NT2/D1 (cell line): ENCODE data around the gene EIF2A.

Experiments used
- DNase-seq: peaks from one replicate; pipeline ENCODE4 v3.0.0-alpha.2; 2011; ENCODE audit warnings: low read depth, low spot score
- H3K27me3 ChIP-seq: 2 replicates; pipeline ENCODE4 v1.6.0; 2011; ENCODE audit warnings: mild to moderate bottlenecking; ENCODE audit not compliant: insufficient read length, insufficient read depth
- H3K36me3 ChIP-seq: 2 replicates; pipeline ENCODE4 v1.6.1; 2011; ENCODE audit warnings: mild to moderate bottlenecking, low read length, mixed read lengths; ENCODE audit not compliant: insufficient read depth, insufficient read length
- H3K4me1 ChIP-seq: 2 replicates; pipeline ENCODE4 v1.5.1; 2011; ENCODE audit not compliant: insufficient read depth, insufficient read length
- H3K4me3 ChIP-seq: 2 replicates; pipeline ENCODE4 v1.5.1; 2011; ENCODE audit warnings: low read depth; ENCODE audit not compliant: insufficient read length
- H3K9ac ChIP-seq: 2 replicates; pipeline ENCODE4 v1.6.0; 2011; ENCODE audit warnings: low read depth; ENCODE audit not compliant: insufficient read length
- H3K9me3 ChIP-seq: 2 replicates; pipeline ENCODE4 v1.5.1; 2011; ENCODE audit warnings: mild to moderate bottlenecking, low read length; ENCODE audit not compliant: insufficient read depth
- SUZ12 ChIP-seq: IDR thresholded peaks from 2 replicates; pipeline ENCODE4 v1.6.1; 2011; ENCODE audit not compliant: insufficient read length, insufficient read depth; ENCODE audit errors: extremely low read depth
- YY1 ChIP-seq: IDR thresholded peaks from 2 replicates; pipeline ENCODE4 v1.6.1; 2011; ENCODE audit not compliant: insufficient read length, insufficient read depth
- ZNF274 ChIP-seq: IDR thresholded peaks from 2 replicates; pipeline ENCODE4 v1.6.1; 2011; ENCODE audit warnings: mild to moderate bottlenecking, low read depth, low read length

EIF2A gene

DNA sequence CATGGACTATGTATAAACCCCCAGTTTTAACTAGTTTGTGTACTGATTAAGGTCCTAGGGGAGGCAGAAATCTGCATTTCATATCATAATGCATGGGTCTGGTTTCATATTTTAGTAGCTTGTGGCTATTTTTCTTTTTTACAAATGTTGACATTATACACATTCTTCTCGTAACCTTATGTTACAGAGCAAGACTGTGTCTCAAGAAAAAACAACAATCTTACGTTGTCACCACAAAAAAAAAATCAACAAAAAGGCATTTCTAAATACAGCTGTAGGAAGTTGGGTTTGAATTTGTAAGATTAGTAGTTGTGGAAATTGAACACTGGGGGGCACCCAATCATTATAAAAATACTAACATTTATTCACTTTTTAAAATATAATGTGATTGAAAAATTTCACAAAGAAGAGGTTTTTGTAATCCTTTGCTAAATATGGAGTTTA is 18.2 kb upstream of the EIF2A start:
- no peak for DNase-seq
- Histone ChIP-seq H3K4me1 (no peaks in the 10 kb centered on the region), H3K9me3 (no peaks in the 10 kb centered on the region), H3K27me3 (no peaks in the 10 kb centered on the region), H3K36me3 (no peaks in the 10 kb centered on the region), H3K4me3 (no peak overlapping the region), H3K9ac (no peak overlapping the region)
- no peak for TF ChIP-seq SUZ12
- TF ChIP-seq ZNF274, result no peak
- no peak for TF ChIP-seq YY1

DNA sequence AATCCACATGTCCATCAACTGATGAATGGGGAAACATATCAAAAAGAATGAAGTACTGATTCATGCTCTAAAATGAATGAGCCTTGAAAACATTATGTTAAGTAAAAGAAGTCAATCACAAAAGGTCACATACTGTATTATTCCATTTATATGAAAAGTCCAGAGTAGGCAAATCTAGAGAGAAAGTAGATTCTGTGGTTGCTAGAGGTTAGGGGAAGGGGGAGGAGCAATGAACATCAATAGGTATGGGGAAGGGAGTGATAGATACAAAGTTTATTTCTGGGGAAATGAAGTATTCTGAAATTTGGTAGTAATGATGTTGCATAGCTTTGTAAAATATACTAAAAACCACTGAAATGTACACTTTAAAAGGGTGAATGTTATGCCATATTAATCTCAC is 14.8 kb upstream of the EIF2A start:
- Histone ChIP-seq H3K9ac (no peak overlapping the region), H3K9me3 (no peaks in the 10 kb centered on the region), H3K36me3 (no peaks in the 10 kb centered on the region), H3K27me3 (no peaks in the 10 kb centered on the region), H3K4me1 (no peaks in the 10 kb centered on the region), H3K4me3 (no peak overlapping the region)
- no peak for TF ChIP-seq ZNF274
- no peak for TF ChIP-seq SUZ12
- TF ChIP-seq YY1, result no peak
- no peak for DNase-seq

DNA sequence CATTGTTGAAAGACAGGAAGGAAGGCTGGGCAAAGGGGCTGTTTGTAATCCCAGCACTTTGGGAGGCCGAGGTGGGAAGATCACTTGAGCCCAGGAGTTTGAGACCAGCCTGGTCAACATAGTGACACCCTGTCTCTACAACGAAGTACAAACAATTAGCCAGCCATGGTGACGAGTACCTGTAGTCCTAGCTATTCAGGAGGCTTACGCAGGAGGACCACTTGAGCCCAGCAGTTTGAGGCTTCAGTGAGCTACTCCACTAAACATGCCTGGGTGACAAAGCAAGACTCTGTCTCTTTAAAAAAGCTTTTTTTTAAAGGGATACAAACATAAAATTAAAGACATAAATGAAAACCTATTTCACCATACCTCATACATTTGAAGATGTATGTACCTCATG is 11.4 kb upstream of the EIF2A start:
- Histone ChIP-seq H3K9me3 (no peaks in the 10 kb centered on the region), H3K27me3 (no peaks in the 10 kb centered on the region), H3K36me3 (no peaks in the 10 kb centered on the region), H3K4me1 (no peaks in the 10 kb centered on the region), H3K4me3 (no peak overlapping the region), H3K9ac (no peak overlapping the region)
- DNase-seq, result no peak
- TF ChIP-seq YY1, result no peak
- no peak for TF ChIP-seq ZNF274
- no peak for TF ChIP-seq SUZ12

DNA sequence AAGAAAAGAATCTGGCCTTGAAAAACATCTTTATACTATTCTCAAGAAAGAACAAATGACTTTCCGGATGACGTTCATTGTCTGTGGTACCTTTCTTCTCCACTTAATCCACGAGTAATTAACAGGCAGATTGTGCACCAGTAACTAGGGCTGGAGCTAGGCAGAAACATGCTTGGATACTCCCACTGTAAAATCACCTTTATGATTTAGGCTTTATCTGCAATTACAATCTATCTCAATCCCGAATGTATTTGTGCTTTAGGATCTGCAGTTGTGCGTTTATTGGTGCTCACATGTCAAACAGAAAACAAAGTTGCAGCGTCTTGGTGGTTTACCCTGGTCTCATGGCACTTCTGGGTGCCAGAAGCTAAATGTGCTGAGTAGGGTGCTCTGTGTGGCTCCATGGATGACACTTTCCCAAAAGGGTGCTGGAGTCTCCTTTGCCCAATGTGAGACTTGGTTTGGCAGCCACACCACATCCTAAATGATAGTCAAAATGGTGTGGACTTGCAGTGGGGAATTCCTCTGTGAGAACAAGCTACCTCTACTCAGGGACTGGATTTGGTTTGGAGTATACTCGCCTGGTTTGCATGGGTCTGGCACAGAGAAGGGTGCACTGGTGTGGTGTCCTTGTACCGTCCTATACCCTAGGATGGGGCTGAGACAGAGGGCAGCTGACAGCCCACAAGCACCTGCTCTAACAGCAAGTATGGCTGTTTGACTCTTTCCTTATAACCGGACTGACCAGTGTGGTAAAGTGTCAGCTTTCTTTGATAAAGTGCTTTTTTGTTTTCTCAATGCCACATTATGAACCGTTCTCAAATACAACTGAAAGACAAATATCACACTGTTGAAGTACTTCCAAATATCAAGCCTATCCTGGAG is 8.0 kb upstream of the EIF2A start:
- H3K4me3 ChIP-seq, result no peak overlapping the region
- no peak for DNase-seq
- H3K36me3 ChIP-seq, result peaks cover 23% of the 10 kb centered on the region
- no peaks in the 10 kb centered on the region for H3K9me3 ChIP-seq
- H3K4me1 ChIP-seq, result no peaks in the 10 kb centered on the region
- H3K9ac ChIP-seq, result no peak overlapping the region
- no peak for TF ChIP-seq SUZ12
- TF ChIP-seq YY1, result no peak
- no peak for TF ChIP-seq ZNF274
- no peaks in the 10 kb centered on the region for H3K27me3 ChIP-seq

DNA sequence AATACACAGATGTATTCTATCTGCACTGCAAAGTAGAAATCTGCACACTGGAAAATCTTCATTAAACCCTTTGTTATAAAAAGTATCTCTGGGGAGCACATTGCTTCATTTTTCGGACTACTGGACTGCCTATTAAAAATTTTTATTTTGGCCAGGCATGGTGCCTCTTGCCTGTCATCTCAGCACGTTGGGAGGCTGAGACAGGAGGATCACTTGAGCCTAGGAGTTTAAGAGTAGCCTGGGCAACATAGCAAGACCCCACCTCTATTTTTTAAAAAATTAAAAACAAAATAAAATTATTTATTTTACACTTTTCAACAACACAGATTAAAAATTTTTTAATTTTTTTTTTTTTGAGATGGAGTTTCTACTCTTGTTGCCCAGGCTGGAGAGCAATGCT is 6.3 kb upstream of the EIF2A start:
- H3K4me1 ChIP-seq, result no peaks in the 10 kb centered on the region
- H3K4me3 ChIP-seq, result no peak overlapping the region
- peaks cover 37% of the 10 kb centered on the region for H3K36me3 ChIP-seq
- H3K9me3 ChIP-seq, result no peaks in the 10 kb centered on the region
- TF ChIP-seq SUZ12 (no peak), YY1 (no peak), ZNF274 (no peak)
- no peak for DNase-seq
- H3K27me3 ChIP-seq, result no peaks in the 10 kb centered on the region
- H3K9ac ChIP-seq, result no peak overlapping the region

DNA sequence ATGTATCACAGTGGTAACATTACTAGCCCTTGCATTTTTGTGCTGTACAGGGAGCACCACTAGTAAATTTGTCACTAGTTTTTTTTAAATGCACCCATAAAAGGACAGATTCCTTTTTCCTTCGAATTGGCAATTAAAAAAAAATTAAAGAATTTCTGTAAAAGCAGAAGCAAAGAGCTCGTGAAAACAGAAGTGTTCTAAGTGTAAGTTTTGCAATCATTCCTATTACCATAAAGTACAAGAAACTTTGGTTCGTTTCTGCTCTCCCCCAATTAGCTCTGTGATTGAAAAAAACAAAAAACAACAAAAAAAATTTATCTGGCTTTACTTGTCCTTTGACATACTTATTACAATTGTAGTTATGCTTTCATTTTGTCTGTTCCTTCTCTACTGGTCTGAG is 5.6 kb upstream of the EIF2A start:
- no peaks in the 10 kb centered on the region for H3K4me1 ChIP-seq
- H3K27me3 ChIP-seq, result no peaks in the 10 kb centered on the region
- H3K9me3 ChIP-seq, result no peaks in the 10 kb centered on the region
- TF ChIP-seq SUZ12, result no peak
- TF ChIP-seq YY1, result no peak
- TF ChIP-seq ZNF274, result no peak
- peaks cover 39% of the 10 kb centered on the region for H3K36me3 ChIP-seq
- no peak for DNase-seq
- H3K9ac ChIP-seq, result no peak overlapping the region
- no peak overlapping the region for H3K4me3 ChIP-seq

DNA sequence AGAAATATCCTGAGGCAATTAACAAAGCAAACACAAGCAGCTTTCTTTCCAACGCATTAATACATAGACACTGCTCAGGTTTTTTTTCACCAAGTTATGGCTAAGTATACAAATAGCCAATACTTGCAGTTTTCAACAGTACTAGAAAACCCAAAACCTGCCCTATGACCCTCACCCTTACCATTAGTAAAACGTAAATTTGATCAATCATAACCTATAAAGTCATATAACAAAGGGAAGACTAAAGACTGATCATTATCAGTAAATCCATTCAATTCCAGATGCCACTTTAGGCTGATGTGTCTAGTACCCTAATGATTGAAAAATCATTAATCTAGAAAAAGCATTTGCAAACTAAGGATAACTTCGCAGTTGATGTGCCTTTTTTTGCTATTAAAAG is 3.5 kb upstream of the EIF2A start:
- H3K27me3 ChIP-seq, result no peaks in the 10 kb centered on the region
- no peak overlapping the region for H3K9ac ChIP-seq
- no peak for DNase-seq
- no peaks in the 10 kb centered on the region for H3K9me3 ChIP-seq
- peaks cover 40% of the 10 kb centered on the region for H3K36me3 ChIP-seq
- TF ChIP-seq SUZ12 (no peak), YY1 (no peak), ZNF274 (no peak)
- H3K4me3 ChIP-seq, result no peak overlapping the region
- H3K4me1 ChIP-seq, result no peaks in the 10 kb centered on the region
